Measurements from ENCODE around the gene TNFAIP8L2. TPM values are rescaled to one million over a fixed set of nuclear protein-coding genes. Genes with fewer than 3 reads are reported as not detected.

The TNFAIP8L2 gene
- total RNA-seq, 1 donor from 2014 or later: not detected

DNA sequence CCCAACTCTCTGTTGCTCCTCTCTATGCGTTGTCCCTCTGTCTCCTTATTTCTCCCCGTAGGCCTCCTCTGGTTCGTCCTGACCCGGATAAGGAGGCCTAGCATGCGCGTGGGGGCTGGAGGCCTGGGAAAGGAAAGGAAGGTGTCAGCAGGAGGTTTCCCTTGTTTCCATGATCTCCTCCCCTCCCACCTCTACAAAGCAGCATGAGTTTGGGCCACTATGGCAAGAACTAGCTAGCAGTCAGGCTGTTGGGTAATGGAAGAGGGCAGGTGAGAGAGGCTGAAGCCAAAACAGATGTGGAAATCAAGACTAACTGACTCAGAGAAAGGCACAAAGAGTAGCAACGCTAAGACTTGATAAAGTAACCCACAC is 9.3 kb upstream of the TNFAIP8L2 start:
- Histone ChIP-seq H3K4me3 (ENCODE audit: low read depth, low read length) (peak overlapping the region; percentile 63), H3K27me3 (ENCODE audit: control insufficient read depth, insufficient read depth, low read length) (peaks cover 2% of the 10 kb centered on the region), H3K36me3 (ENCODE audit: control insufficient read depth, insufficient read depth, low read length) (no peaks in the 10 kb centered on the region)
- FAIRE-seq (no peak), DNase-seq (ENCODE audit: low read depth) (peak; percentile 62)
- TF ChIP-seq, protein P1, sequence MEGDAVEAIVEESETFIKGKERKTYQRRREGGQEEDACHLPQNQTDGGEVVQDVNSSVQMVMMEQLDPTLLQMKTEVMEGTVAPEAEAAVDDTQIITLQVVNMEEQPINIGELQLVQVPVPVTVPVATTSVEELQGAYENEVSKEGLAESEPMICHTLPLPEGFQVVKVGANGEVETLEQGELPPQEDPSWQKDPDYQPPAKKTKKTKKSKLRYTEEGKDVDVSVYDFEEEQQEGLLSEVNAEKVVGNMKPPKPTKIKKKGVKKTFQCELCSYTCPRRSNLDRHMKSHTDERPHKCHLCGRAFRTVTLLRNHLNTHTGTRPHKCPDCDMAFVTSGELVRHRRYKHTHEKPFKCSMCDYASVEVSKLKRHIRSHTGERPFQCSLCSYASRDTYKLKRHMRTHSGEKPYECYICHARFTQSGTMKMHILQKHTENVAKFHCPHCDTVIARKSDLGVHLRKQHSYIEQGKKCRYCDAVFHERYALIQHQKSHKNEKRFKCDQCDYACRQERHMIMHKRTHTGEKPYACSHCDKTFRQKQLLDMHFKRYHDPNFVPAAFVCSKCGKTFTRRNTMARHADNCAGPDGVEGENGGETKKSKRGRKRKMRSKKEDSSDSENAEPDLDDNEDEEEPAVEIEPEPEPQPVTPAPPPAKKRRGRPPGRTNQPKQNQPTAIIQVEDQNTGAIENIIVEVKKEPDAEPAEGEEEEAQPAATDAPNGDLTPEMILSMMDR (IDR thresholded peaks at IDR 0.05; ENCODE audit: insufficient read depth, low read length, severe bottlenecking): no peak

DNA sequence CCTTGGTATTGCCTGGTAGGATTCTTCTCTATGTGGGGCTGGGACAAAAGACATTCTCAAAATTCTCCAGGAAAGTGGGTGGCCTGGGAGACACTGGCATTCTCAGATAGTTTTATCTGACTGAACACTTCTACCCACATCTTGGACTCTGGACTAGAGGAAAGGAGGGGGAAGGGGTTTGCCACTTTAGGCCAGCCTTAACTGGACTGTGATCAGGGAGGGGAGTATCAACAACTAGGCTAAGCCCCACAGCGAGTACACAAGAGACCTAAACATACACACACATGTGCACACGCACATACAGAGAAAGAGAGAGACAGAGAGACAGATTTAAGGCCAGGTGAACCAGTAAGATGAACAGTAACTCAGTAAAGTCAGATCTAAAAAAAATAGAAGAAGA is 8.8 kb upstream of the TNFAIP8L2 start:
- no peaks in the 10 kb centered on the region for H3K36me3 ChIP-seq (ENCODE audit: control insufficient read depth, insufficient read depth, low read length)
- no peak overlapping the region for H3K4me3 ChIP-seq (ENCODE audit: low read depth, low read length)
- DNase-seq (ENCODE audit: low read depth): no peak
- no peak for FAIRE-seq
- H3K27me3 ChIP-seq (ENCODE audit: control insufficient read depth, insufficient read depth, low read length): peaks cover 2% of the 10 kb centered on the region
- TF ChIP-seq, protein P1 (IDR thresholded peaks at IDR 0.05; ENCODE audit: insufficient read depth, low read length, severe bottlenecking): no peak

- Histone ChIP-seq H3K27me3 (ENCODE audit: control insufficient read depth, insufficient read depth, low read length) (no peaks in the 10 kb centered on the region), H3K4me3 (ENCODE audit: low read depth, low read length) (no peak overlapping the region), H3K36me3 (ENCODE audit: control insufficient read depth, insufficient read depth, low read length) (peaks cover 10% of the 10 kb centered on the region)
- no peak for DNase-seq (ENCODE audit: low read depth)
- no peak for FAIRE-seq
- TF ChIP-seq, protein P1 (IDR thresholded peaks at IDR 0.05; ENCODE audit: insufficient read depth, low read length, severe bottlenecking): no peak
These were observed 650 bp downstream of the TNFAIP8L2 start for GRCh38 chr1:151157067-151157531.

- FAIRE-seq: no peak
- TF ChIP-seq, protein P1 (IDR thresholded peaks at IDR 0.05; ENCODE audit: insufficient read depth, low read length, severe bottlenecking): no peak
- Histone ChIP-seq H3K36me3 (ENCODE audit: control insufficient read depth, insufficient read depth, low read length) (peaks cover 10% of the 10 kb centered on the region), H3K27me3 (ENCODE audit: control insufficient read depth, insufficient read depth, low read length) (no peaks in the 10 kb centered on the region), H3K4me3 (ENCODE audit: low read depth, low read length) (no peak overlapping the region)
- no peak for DNase-seq (ENCODE audit: low read depth)
These were observed 1.9 kb downstream of the TNFAIP8L2 start for GRCh38 chr1:151158326-151158725.

- TF ChIP-seq, protein P1 (IDR thresholded peaks at IDR 0.05; ENCODE audit: insufficient read depth, low read length, severe bottlenecking): no peak
- Histone ChIP-seq H3K36me3 (ENCODE audit: control insufficient read depth, insufficient read depth, low read length) (peaks cover 10% of the 10 kb centered on the region), H3K27me3 (ENCODE audit: control insufficient read depth, insufficient read depth, low read length) (no peaks in the 10 kb centered on the region), H3K4me3 (ENCODE audit: low read depth, low read length) (no peak overlapping the region)
- DNase-seq (ENCODE audit: low read depth): no peak
- FAIRE-seq: no peak
These were observed 2.4 kb downstream of the TNFAIP8L2 start for GRCh38 chr1:151158751-151159251.

DNA sequence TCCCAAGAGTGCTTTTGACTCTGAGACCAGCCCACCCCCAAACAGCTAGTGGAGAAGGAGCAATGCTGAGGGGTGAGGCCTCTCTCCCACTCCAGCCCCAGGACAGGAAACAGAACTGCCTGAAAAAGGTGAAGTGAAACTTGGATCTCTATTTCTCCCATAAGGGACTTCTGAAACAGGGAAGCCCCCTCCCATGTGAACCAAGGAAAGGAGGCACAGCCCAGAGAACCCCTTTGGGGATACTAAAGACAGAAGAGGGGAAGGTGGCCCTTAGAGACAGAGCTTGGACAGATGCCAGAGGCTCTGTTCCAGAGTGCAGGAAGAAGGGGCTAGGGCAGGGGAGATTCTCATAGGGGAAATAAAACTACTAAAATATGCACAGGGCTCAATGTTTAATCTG is 2.9 kb downstream of the TNFAIP8L2 start:
- Histone ChIP-seq H3K27me3 (ENCODE audit: control insufficient read depth, insufficient read depth, low read length) (no peaks in the 10 kb centered on the region), H3K4me3 (ENCODE audit: low read depth, low read length) (no peak overlapping the region), H3K36me3 (ENCODE audit: control insufficient read depth, insufficient read depth, low read length) (peaks cover 10% of the 10 kb centered on the region)
- TF ChIP-seq, protein P1 (IDR thresholded peaks at IDR 0.05; ENCODE audit: insufficient read depth, low read length, severe bottlenecking): no peak
- FAIRE-seq (no peak), DNase-seq (ENCODE audit: low read depth) (no peak)
